ENCODE results near the gene SLC22A17.
A peak's percentile ranks its signal among the peaks of the same experiment; 100 is the strongest.

Gene SLC22A17

DNA sequence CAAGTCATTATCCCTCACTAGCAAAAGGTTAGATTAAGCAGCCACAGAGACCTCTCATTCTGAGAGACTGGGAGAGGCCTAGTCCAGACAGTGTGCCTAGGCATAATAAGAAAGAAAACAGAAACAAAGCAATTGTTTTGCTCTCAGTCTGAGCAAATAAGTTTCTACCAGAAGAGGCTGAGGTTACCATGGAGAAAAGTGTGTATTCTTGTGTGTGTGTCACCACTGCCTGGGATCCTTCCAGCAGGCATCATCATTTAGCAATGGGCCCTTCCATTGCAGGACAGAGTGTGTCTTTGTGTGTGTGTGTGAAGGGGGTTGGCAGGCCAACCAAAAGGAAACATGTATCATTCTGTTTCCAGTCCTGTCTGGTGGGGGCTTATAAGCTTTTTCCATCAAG lies 8.6 kb upstream of the SLC22A17 start:
- no peak for DNase-seq

DNA sequence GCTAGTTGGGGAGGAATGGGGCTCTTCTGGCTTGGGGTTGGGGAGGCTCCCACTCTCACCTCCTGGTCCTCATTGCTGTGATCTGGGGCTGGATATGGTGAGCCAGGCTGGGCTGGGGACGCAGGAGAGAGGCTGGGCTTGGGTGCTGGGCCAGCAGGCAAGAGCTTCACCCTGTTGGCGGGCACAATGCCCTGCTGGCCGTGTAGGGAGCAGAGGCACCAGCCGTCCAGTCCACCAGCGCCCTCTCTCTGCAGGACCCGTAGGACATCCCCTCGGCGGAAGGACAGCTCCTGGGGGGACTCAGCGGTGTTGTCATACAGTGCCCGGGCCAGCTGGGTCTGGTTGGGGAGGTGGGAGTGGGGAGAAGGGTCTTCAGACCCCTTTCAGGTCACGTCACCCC lies 7.8 kb upstream of the SLC22A17 start:
- no peak for DNase-seq

DNA sequence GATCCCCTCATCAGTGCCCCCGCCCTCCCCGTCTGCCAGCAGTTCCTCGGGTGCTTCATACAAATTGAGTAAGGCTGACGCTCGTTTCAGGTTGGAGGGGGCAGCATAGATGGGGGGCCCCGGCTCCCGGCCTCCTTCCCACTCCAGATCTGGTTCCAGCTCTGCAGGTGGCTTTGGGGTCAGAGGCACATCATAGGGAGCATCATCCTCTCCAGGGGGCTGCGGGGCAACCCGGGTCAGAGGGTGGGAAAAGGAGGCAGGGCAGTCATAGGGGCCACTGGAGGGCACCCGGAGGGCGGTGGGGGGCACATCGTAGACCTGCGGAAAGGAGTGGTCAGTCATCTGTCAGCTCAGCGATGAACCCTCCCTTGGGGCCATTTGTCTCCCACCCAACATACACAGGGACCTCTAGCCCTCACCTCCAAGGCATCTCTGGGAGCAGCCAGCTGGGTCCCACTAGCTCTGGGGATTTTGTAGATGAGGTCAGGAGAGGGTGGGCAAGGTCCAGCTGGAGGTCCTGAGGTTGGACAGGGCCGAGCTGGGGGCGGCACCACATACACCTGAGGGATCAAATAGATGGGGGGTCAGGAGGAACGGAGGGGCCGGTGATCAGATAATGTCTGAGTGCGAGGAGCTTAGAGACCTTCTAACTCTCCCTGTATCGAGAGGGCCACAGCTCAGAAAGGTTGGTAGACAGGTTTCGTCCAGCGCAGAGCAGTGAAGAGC lies 7.2 kb upstream of the SLC22A17 start:
- no peak for DNase-seq

DNA sequence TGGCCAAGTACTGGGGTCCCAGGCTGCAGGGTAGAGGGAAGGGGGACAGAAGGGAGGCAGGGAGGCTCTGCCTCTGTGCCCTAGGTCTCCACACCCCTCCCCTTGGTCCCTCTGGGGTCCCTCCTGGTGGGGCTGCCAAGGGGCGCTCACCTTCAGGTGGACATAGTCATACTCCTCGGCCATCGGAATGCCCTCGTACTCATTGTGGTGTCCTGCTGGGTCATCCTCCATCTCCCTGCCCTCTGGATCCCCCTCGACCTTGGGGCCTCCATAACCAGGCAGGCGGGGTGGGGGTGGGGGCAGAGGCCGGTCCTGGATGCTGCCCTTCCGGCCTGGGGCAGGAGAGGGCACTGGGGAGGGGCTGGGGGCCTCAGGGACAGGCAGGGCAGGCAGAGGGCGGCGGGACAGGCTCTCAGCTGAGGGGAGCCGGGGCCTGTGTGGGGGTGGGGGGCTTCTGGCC lies 6.5 kb upstream of the SLC22A17 start:
- no peak for DNase-seq

DNA sequence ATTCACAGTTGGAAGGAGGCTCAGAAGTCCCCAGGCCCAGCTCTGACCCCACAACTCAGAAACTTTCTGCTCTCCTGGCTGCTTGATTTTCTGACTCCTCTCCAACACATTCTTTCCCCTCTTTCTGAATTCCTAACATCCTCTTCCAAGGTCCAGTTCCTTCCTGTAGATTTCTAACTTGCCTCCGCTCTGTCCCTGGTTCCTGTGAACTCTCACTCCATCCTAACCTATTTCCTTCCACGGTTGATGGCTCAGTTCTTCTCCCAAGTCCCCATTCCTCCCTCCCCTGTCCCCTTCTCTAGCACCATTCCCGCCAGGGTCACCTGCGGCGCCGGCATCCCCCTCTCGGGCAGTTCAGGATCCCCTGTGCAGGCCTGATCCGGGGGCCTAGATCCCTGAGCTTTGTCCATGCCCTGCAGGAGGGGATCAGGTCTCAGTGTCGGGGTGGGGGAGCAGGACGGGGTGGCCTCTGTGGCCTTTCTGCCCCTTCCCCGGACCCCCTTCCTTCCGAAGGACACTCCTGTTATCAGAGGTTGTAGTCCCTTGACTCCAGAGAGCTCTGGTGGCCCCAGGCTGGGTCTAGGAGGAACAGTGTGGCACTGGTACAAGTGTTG lies 6.0 kb upstream of the SLC22A17 start:
- DNase-seq: no peak

DNA sequence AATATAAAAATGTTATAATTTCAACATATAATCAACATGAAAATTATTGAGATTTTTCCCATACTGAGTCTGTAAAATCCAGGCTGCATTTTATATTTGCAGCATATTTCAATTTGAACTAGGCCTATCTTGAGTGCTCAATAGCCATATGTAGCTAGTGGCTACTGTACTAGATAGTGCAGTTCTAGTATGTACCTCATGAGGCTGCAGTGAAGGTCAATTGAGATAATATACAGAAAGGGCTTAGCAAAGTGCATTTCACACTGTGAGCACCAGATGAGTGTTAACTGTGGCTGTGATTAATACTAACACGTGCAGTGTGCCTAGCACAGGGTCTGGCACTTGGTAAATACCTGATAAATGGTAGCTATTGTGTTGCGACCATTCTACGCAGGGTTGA lies 5.4 kb upstream of the SLC22A17 start:
- DNase-seq: no peak

DNA sequence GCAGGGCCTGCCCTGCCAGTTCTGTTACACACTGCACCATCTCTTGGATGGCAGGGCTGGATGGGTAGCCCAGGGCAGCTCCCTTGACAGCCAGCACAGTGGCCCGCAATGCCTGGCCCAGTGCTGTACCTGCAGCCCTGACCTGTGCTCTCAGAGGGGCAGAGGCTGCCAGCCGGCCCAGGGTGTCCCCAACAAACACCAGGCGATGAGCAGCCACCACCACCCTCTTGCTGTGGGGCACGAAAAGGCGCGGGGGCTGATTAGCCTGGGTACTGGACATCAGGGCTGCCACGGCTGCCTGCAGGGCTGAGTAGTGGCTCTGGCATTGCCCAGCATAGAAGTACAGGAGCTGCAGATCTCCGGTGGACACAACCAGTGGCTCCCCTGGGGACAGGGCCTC lies 4.6 kb upstream of the SLC22A17 start:
- no peak for DNase-seq

DNA sequence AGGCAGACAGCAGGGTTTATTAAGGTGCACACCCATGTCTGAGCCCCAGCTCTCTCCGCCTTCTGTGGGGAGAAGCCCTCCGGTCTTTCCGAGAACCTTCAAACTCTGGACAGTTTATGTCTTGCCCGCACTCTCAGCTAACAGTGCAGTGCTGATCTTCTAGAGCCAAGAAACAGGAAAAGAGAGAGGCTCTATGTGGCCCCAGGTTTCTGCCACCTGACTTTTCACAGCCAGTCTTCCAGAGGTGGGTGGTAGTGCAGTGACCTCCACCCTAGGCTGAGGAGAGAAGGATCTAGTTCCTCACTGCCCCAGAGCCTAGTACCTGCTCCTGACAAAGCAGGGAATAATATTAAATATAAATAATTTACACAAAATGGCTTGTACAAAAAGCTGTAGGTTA lies 4.0 kb upstream of the SLC22A17 start:
- no peak for DNase-seq

DNA sequence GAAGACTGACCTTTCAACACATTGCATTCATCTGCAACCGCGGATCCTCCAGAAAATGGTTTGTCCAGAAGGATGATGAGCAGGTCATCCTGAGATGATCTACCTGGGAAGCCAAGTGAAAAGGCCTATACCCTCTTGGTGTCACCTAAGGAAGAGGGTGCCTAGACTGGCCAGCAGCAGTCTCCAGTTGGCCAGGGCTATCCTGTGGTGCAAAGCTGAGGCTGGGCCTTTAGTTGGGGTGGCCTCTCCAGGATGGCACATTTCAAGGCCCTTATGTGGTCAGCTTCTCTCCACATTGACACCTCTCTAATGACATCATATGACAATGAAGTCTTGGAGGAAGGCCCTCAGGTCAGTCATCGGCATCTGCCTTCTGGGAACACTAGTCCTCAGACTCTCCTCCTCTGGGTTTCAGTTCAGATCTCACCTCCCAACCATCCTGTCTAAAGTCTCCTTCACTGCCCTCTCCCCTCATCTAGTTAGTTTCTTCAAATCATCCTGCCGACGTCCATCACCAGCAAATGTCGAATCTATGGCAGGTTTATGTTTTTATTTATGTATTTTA lies 3.3 kb upstream of the SLC22A17 start:
- DNase-seq: no peak

DNA sequence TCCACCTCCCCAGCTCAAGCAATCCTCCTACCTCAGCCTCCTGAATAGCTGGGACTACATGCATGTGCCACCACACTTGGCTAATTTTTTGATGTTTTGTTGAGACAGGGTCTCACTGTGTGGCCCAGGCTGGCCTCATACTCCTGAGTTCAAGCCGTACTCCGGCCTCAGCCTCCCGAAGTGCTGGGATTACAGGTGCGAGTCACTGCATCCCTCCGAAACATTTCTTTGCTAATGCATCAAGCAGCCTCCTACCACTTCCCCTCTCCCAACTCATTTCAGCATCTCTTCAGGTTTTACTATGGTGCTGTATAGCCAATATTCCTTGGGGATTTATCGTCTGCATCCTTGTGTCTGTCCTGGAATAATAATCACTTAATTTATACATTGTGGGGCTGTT lies 2.3 kb upstream of the SLC22A17 start:
- DNase-seq: no peak

DNA sequence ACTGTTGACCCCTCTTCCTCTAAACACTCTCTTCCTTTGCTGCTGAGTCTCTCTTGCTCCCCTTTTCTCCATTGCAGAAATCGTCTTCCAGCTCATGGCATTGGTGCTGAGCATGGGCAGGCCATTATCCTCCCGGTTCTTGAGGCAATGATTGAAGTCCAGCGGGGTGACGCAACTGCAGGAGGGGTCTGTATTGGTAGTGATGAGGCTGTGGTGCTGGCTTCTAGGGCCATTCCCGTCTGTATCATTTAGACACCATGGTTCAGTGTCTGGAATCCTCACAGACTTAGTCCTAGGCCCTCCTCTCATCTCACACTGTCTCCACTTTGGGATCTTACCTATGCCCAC lies 720 bp upstream of the SLC22A17 start:
- no peak for DNase-seq

DNA sequence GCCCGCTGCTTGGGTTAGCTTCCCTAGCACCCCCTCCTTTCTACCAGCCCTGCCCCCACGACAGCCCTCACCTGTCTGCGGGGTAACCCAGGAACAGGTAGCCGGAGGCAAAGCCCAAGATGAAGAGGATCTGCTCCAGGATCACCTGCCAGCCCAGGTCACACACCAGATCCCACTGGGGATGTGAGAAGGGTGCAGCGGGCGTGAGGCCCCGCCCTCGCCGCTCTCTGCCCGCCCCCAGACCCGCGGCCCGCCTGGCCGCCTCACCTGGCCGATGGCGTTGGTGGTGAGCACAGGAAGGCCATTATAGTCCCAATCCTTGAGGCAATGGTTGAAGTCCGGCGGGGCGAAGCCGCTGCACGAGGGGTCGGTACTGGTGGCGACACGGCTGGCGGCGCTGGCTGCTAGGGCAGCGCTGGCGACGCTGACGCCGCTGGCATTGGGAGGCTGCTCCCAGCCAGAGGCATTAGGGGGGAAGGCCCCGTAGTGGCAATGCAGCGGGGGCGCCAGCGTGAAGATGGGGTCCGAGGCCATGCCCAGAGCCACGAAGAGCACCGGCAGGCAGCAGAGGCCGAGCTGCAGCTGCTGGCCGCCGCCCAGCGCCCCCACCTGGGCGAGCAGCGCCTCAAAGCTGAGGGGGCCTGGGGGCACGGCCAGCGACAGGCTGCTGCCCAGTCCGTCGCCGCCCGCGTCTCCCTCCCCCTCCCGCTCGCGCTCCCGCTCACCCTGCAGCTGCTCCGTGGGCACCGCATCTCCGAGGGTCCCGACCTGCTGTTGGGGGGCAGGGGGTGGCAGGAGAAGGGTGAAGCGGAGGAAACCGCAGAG lies 794 bp downstream of the SLC22A17 start:
- DNase-seq: peak; percentile 75 to 76

DNA sequence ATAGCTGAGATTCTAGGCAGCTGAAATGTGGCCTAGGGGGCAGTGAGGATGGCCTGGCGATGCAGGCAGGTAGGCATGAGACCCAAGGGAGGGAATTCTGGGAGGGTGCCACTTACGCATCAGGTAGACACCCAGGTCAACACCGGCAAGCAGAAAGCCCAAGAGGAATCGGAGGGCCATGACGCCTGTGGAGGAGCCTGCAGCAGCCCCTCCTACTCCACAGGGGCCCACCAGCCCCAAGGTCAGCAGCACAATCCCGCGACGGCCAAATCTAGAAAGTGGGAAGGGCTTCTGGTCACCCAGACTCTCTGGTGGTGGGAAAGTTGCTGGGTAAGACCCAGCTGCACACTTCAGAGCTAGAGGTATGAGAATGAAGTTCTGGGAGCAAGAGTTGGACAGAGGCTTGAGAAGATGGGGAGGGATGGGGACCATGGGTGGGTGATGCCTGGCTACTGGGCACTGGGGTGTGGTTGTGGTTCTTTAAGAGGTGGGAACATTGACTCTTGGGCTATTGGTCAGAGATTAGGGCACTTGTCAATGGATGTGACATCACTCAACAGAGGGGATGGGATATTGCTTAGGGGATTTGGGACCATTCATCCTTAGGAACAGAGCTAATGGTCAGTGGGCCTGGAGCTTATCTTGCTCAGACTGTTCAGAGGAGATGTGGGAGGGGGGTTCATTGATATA lies 3.4 kb downstream of the SLC22A17 start:
- no peak for DNase-seq

DNA sequence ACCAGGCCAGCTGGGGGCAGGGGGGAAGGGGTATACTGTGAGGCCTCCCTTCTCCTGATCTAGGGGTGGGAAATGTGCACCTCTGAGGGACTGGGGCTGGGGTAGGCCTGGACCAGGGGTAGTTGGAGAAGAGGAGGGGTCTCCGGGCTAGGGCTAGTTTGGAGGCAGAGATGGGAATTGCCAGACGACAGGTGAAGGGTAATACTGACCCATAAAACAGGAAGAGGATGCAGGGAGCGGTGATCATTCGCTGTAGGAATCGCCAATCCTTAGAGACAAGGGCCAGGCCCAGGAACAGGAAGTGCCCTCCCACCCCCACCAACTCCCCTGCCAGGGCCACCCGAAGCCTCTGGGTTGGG lies 4.4 kb downstream of the SLC22A17 start:
- DNase-seq: no peak

DNA sequence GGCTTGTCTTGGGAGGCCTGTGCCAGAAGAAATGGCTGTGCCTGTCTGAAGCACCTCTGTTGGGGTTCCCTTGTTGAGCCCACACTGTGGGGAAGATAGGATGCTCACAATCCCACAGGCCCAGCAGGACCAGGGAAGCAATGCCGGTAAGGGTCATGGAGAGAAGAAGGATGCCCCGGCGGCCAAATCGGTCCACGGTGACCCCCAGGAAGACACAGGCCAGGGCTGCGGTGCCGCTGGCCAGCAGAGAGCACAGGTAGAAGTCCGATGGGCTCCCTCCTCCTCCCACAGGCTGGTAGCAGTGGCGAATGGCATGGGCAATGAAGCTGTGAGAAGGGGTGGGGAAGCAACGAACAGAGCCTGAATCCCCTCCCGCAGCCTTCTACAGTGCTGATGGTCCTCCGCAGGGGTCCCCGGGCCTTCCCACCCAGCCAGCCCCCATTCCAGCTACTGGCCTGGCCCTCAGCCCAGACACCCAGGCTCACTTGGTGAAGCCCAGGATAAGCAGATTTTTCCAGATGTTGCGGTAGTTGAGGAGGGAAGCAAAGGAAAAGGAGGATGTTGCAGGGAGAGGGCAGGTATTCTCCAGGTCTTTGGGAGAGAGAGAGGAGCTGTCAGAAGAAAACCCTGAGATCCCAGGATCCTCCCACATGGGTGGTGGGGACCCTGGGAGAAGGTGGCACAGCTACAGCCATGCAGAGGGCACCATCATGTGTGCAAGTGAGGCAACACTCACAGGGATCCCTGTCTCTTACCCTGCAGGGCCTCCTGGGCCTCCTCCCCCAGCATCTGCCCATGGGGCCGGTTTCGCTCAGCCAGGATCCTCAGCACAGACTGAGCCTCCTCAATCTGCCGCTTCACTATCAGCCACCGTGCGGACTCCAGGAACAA lies 5.0 kb downstream of the SLC22A17 start:
- DNase-seq: no peak

DNA sequence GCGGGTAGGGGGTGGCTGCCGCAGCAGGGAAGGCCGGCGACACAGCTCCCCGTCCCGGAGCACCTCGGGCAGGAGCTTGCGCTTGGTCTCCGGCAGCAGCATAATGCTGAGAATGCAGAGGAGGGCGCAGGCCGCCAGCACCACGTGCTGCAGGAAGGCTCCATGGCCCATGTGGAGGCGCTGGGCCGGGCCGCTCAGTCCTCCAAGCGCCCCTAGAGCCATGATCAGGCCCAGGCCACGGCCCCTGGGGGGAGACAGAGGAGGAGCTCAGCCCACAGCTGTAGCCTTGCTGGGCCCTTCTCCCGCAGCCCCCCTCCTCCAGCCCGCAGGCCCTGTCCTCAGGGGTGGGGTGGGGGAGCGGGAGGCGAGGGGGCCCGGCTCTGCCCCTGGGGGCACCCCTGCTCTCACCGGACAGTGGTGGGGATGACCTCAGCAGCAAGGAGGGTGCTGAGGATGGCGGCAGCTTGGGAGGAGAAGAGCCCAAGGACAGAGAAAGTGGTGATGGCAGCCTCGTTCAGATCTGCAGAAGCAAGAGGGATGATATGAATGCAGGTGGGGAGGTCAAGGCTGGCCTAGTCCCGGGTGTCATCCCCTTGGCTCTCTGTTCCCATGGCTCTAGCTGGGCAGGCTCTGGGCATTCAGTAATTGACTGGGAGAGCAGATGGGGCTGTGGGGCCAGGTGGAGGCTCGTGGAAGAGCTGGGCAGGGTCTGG lies 5.8 kb downstream of the SLC22A17 start:
- no peak for DNase-seq

DNA sequence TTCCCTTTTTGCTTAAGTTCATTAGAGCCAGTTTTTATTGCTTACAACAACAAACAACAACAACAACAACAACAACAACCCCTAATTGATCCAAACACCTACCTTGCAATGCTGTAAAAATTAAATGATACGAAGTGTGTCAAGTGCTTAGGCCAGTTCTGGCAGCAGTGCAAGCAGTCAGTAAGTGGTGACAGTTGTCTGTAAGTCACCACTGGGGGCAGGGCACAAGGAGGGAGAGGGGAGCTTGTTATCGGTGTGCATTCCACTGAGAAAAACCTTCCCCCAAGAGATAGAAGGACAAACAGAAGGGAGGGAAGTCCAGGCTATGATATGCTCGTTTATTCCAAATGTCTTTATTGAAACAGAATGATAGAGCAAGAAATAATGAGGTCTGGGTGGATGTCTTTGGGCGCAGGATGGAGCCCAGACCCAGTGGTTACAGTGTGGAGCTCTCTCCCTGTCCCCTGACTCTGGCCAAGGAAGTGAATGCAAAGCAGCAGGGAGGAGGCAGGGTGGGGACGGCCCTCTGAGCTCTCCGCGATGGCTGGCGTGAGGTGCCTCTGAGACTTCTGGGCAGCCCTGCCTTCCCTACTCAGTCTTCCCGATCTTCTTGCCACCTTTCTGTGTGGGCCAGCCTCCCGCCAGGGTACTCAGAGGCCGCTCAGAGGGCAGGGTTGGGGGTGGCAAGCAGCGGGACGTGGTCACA lies 6.5 kb downstream of the SLC22A17 start:
- DNase-seq: no peak

DNA sequence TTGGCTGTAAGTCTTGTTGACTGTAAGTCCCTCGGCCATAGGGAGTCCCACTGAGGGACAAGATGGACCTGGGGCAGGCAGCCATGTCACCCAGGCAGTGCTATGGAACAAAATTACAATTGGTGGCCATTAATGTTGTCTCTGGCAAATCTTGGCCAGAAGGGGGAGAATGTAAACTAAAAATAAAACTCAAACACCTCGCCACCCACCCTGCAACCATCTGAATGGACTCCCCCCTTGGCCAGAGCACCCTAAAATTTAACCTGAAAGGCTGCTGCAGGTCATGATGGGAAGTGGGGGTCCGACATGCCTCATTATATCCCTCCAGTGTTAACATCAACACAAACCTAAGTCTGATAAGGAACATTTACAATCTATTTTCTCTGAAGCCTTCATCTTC lies 8.2 kb downstream of the SLC22A17 start:
- no peak for DNase-seq

DNA sequence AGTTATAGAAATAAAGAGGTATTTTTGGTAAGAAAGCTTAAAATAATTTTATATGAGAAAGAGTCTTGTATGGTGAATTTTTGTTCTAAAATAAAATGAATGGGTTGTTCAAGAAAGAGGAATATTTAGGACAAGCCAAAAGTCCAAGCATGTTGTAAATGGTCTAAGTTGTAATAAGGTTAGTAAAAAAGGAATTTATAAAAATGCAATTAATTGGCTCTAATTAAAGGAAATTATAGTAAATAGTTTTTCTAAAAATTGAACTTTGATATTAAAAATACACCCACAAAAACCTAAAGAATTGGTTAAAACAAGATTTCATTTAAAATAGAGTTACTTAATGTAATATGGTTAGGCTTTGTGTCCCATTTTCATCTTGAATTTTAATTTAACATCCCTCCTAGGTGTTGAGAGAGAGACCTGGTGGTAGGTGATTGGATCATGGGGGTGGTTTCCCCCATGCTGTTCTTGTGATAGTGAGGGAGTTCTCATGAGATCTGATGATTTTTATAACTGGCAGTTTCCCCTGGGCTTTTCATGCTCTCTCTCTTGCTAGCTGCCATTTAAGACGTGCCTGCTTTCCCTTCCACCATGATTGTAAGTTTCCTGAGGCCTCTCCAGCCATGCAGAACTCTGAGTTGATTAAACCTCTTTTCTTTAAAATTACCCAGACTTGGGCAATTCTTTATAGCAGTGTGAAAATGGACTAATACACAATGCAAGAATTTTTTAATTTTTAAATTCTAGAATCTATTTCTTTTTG lies 13.0 kb downstream of the SLC22A17 start:
- DNase-seq: no peak

DNA sequence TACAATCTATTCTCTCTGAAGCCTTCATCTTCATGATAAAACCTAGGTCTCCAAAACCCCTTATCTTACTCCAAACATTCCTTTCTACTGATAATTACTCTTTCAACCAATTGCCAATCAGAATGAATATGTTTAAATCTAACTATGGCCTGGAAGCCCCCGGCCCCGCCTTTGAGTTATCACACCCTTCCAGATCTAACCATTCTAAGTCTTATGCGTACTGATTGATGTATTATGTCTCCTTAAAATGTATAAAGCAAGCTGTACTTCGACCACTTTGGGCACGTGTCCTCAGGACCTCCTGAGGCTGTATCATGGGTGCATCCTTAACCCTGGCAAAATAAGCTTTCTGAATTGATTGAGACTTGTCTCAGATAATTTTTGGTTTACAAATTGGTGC lies 17.1 kb downstream of the SLC22A17 start:
- no peak for DNase-seq

Measured in NCI-H524 (cell line).